ENCODE data around the gene POLR3E. TPM values are rescaled to one million over a fixed set of nuclear protein-coding genes. Genes with fewer than 3 reads are reported as not detected.
A peak's percentile ranks its signal among the peaks of the same experiment; 100 is the strongest.

POLR3E gene
- polyA plus RNA-seq, 1 donor (not counting 4 experiments of a cell fraction or from before 2014, with no cell fraction given): 74.0 TPM

DNA sequence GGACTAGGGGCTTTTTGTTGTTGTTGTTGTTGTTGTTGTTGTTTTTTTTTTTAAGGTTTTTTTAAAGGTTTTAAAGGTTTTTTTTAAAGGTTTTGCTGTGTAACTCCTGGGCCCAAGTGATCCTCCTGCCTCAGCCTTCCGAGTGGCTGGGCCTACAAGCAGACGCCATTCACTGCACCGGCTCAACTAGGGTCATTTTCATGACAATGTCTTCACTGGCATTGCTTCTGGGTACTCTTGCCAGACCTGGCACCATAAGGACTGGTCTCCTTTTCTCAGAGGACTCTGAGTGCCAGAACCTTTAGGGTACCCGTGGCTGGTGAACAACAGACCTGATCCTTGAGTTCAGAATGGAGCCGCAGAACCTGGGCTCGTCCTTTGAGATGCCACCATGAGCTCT, 20.4 kb downstream of the POLR3E start:
- H3K36me3 ChIP-seq (ENCODE audit: control insufficient read depth in 2 of 2, extremely low read depth in 1 of 2, insufficient read depth in 2 of 2, low read length in 2 of 2): peaks cover 34 to 61% of the 10 kb centered on the region in 2 experiments
- dilution Hi-C loops (cut with MboI; ENCODE audit: extremely low pct_ligation_motif_present, low sequenced_read_pairs): no loop called here

DNA sequence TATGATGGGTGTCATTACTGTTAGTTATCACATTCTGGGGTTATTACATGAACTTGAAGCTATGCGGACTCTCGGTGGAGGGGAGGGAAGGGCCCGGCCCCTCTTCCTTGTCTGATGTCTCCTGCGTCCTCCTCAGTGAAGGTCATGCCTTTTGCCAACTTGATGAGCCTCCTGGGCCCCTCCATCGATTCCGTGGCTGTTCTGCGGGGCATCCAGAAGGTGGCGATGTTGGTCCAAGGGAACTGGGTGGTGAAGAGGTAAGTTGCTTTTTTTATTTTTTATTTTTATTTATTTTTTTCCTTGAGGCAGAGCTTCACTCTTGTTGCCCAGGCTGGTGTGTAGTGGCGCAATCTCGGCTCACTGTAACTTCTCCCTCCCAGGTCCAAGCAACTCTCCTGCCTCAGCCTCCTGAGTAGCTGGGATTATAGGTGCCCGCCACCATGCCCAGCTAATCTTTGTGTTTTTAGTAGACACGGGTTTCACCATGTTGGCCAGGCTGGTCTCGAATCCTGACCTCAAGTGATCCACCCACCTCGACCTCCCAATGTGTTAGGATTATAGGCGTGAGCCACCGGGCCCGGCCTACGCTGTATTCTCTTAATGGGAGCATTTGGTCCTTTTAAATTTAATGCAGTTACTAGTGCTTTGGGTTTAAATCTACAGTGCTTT, 21.6 kb downstream of the POLR3E start:
- H4K20me1 ChIP-seq (ENCODE audit: control insufficient read depth, extremely low read depth, insufficient read depth, low read length): peaks cover 2% of the 10 kb centered on the region
- H3K4me3 ChIP-seq (ENCODE audit: control insufficient read depth in 2 of 3, extremely low read depth in 1 of 3, insufficient read depth in 2 of 3, low read depth in 1 of 3, low read length in 3 of 3): no peak overlapping the region
- H3K27ac ChIP-seq (ENCODE audit: control insufficient read depth, insufficient read depth, low read length): no peak overlapping the region
- TF ChIP-seq EZH2 (IDR thresholded peaks at IDR 0.05; ENCODE audit: low read length): no peak
- TF ChIP-seq, protein P1, sequence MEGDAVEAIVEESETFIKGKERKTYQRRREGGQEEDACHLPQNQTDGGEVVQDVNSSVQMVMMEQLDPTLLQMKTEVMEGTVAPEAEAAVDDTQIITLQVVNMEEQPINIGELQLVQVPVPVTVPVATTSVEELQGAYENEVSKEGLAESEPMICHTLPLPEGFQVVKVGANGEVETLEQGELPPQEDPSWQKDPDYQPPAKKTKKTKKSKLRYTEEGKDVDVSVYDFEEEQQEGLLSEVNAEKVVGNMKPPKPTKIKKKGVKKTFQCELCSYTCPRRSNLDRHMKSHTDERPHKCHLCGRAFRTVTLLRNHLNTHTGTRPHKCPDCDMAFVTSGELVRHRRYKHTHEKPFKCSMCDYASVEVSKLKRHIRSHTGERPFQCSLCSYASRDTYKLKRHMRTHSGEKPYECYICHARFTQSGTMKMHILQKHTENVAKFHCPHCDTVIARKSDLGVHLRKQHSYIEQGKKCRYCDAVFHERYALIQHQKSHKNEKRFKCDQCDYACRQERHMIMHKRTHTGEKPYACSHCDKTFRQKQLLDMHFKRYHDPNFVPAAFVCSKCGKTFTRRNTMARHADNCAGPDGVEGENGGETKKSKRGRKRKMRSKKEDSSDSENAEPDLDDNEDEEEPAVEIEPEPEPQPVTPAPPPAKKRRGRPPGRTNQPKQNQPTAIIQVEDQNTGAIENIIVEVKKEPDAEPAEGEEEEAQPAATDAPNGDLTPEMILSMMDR (optimal IDR thresholded peaks at IDR 0.05 in 1 of 3, IDR thresholded peaks at IDR 0.05 in 1 of 3, conservative IDR thresholded peaks at IDR 0.05 in 1 of 3; ENCODE audit: extremely low read depth in 1 of 3, insufficient read depth in 2 of 3, low read length in 3 of 3): peak; percentile 63 to 72 (median 67)
- H3K4me1 ChIP-seq (ENCODE audit: control insufficient read depth, extremely low read depth, insufficient read depth, low read length): peaks cover 17% of the 10 kb centered on the region
- H3K27me3 ChIP-seq (ENCODE audit: control insufficient read depth, extremely low read depth, insufficient read depth, low read length): no peaks in the 10 kb centered on the region
- peaks cover 31 to 58% of the 10 kb centered on the region in 2 experiments for H3K36me3 ChIP-seq (ENCODE audit: control insufficient read depth in 2 of 2, extremely low read depth in 1 of 2, insufficient read depth in 2 of 2, low read length in 2 of 2)
- H3K79me2 ChIP-seq (ENCODE audit: control insufficient read depth, insufficient read depth, low read length): peaks cover 12% of the 10 kb centered on the region
- H3K9ac ChIP-seq (ENCODE audit: control insufficient read depth, extremely low read depth, insufficient read depth, low read length): no peak overlapping the region
- no peaks in the 10 kb centered on the region for H3K9me1 ChIP-seq (ENCODE audit: control insufficient read depth, extremely low read depth, insufficient read depth, low read length)
- no peak overlapping the region for H3K4me2 ChIP-seq (ENCODE audit: control insufficient read depth, extremely low read depth, insufficient read depth, low read depth, low read length)
- dilution Hi-C loops (cut with MboI; ENCODE audit: extremely low pct_ligation_motif_present, low sequenced_read_pairs): no loop called here
- no peaks in the 10 kb centered on the region for H3K9me3 ChIP-seq (ENCODE audit: control insufficient read depth, low read depth, low read length)
- no peak overlapping the region for H2AFZ ChIP-seq (ENCODE audit: control insufficient read depth, low read length)
- DNase-seq (ENCODE audit: low read depth, low spot score) (no peak), FAIRE-seq (no peak)

More for the DNA sequence above, 20.4 kb downstream of the POLR3E start:
- Histone ChIP-seq H3K9ac (ENCODE audit: control insufficient read depth, extremely low read depth, insufficient read depth, low read length) (no peak overlapping the region), H3K4me2 (ENCODE audit: control insufficient read depth, extremely low read depth, insufficient read depth, low read depth, low read length) (no peak overlapping the region), H3K27ac (ENCODE audit: control insufficient read depth, insufficient read depth, low read length) (no peak overlapping the region), H3K79me2 (ENCODE audit: control insufficient read depth, insufficient read depth, low read length) (peaks cover 11% of the 10 kb centered on the region), H2AFZ (ENCODE audit: control insufficient read depth, low read length) (no peak overlapping the region), H3K9me3 (ENCODE audit: control insufficient read depth, low read depth, low read length) (no peaks in the 10 kb centered on the region), H3K4me1 (ENCODE audit: control insufficient read depth, extremely low read depth, insufficient read depth, low read length) (peaks cover 27% of the 10 kb centered on the region), H3K4me3 (ENCODE audit: control insufficient read depth in 2 of 3, extremely low read depth in 1 of 3, insufficient read depth in 2 of 3, low read depth in 1 of 3, low read length in 3 of 3) (no peak overlapping the region), H3K27me3 (ENCODE audit: control insufficient read depth, extremely low read depth, insufficient read depth, low read length) (no peaks in the 10 kb centered on the region), H3K9me1 (ENCODE audit: control insufficient read depth, extremely low read depth, insufficient read depth, low read length) (no peaks in the 10 kb centered on the region), H4K20me1 (ENCODE audit: control insufficient read depth, extremely low read depth, insufficient read depth, low read length) (peaks cover 2% of the 10 kb centered on the region)
- DNase-seq (ENCODE audit: low read depth, low spot score) (no peak), FAIRE-seq (no peak)
- no peak for TF ChIP-seq EZH2 (IDR thresholded peaks at IDR 0.05; ENCODE audit: low read length)
- TF ChIP-seq, protein P1 (optimal IDR thresholded peaks at IDR 0.05 in 1 of 3, IDR thresholded peaks at IDR 0.05 in 1 of 3, conservative IDR thresholded peaks at IDR 0.05 in 1 of 3; ENCODE audit: extremely low read depth in 1 of 3, insufficient read depth in 2 of 3, low read length in 3 of 3): no peak
